A549 (cell line): ENCODE results near the gene MT1B. TPM values are rescaled to one million over a fixed set of nuclear protein-coding genes. Genes with fewer than 3 reads are reported as not detected.
A peak's percentile ranks its signal among the peaks of the same experiment; 100 is the strongest.

ENCODE experiments used
- ATAC-seq, 2 experiments: fragments of 200-7000 bp in 1 of 2; fragments of >200 bp in 1 of 2; cut with Nextera tagmentation in 1 of 2; cut with Tn5 transposase in 1 of 2; 3 replicates each; pipeline versions ENCODE4 v1.8.0 to v1.9.1; 2018 to 2020; ENCODE audit warnings: mild to moderate bottlenecking in 1 of 2, moderate library complexity in 1 of 2
- CTCF ChIA-PET: fragments of 300-600 bp; sonication (Branson Sonifier 250); formaldehyde crosslinking; extraction: SDS; loops from one replicate; lab custom pipeline; 2021; ENCODE audit warnings: antibody characterized with exemption, inconsistent platforms; lab: Yijun Ruan, JAX
- POLR2A ChIA-PET: fragments of 350-600 bp; formaldehyde crosslinking; extraction: SDS; loops from one replicate; lab custom pipeline; 2021; ENCODE audit warnings: antibody characterized with exemption, inconsistent platforms; lab: Yijun Ruan, JAX
- DNase-seq, 2 experiments: peaks; one replicate each; pipeline versions ENCODE4 v3.0.0 to v3.0.0-alpha.2; 2011 to 2016; ENCODE audit warnings: low read depth in 1 of 2, low spot score in 1 of 2
- FAIRE-seq: peaks from 2 replicates; lab custom pipeline; 2011; peaks lifted over from hg19 to GRCh38; lab: Jason Lieb, UNC
- H3K27ac ChIP-seq, 2 experiments: fragments of >200 bp; sonication (Bioruptor Twin); formaldehyde crosslinking; 3 replicates each; pipeline ENCODE4 v1.5.1; 2016 to 2017
- H3K4me1 ChIP-seq: fragments of >200 bp; sonication (Bioruptor Twin); formaldehyde crosslinking; 3 replicates; pipeline ENCODE4 v1.6.1; 2016
- H3K4me2 ChIP-seq: fragments of >200 bp; sonication (Bioruptor Twin); formaldehyde crosslinking; 3 replicates; pipeline ENCODE4 v1.6.1; 2016
- H3K4me3 ChIP-seq: fragments of >200 bp; sonication (Bioruptor Twin); formaldehyde crosslinking; 3 replicates; pipeline ENCODE4 v1.5.1; 2016
- H3K9me3 ChIP-seq: fragments of >200 bp; sonication (Bioruptor Twin); formaldehyde crosslinking; 3 replicates; pipeline ENCODE4 v1.6.1; 2016
- ATOH8 ChIP-seq: fragments of 250-450 bp; sonication (Bioruptor Pico); IDR thresholded peaks from 2 replicates; pipeline ENCODE4 v1.5.0; 2020; ENCODE audit warnings: low read depth, mild to moderate bottlenecking, moderate library complexity
- BHLHE40 ChIP-seq: IDR thresholded peaks from 2 replicates; pipeline ENCODE4 v1.6.1; 2012; ENCODE audit warnings: low read depth, low read length, inconsistent platforms
- EP300 ChIP-seq, 2 experiments: fragments of >200 bp; sonication (Bioruptor Twin); formaldehyde crosslinking; IDR thresholded peaks; 2 replicates in 1 of 2; 3 replicates in 1 of 2; pipeline ENCODE4 v1.6.1; 2016 to 2017
- FOSB ChIP-seq: fragments of 250-450 bp; sonication (Bioruptor Pico); IDR thresholded peaks from 2 replicates; pipeline ENCODE4 v1.5.0; 2020; ENCODE audit warnings: mild to moderate bottlenecking, moderate library complexity
- FOSL2 ChIP-seq, 2 experiments: fragments of 450-650 bp in 1 of 2; fragments of >200 bp in 1 of 2; sonication (Bioruptor Twin) in 1 of 2; formaldehyde crosslinking; IDR thresholded peaks; 2 replicates each; pipeline versions ENCODE4 v1.5.0 to v1.6.1; 2016 to 2020; ENCODE audit warnings: mild to moderate bottlenecking in 1 of 2, moderate library complexity in 1 of 2
- GATA3 ChIP-seq: IDR thresholded peaks from 2 replicates; pipeline ENCODE4 v1.6.1; 2012; ENCODE audit warnings: borderline replicate concordance
- HDAC2 ChIP-seq: fragments of 200-600 bp; sonication (generic); IDR thresholded peaks from 2 replicates; pipeline ENCODE4 v1.6.1; 2016
- HOXB13 ChIP-seq: fragments of 250-450 bp; sonication (Bioruptor Pico); IDR thresholded peaks from 2 replicates; pipeline ENCODE4 v1.5.0; 2020; ENCODE audit warnings: low read depth, mild to moderate bottlenecking, moderate library complexity
- HOXB5 ChIP-seq: fragments of 250-450 bp; sonication (Bioruptor Pico); IDR thresholded peaks from 2 replicates; pipeline ENCODE4 v1.5.0; 2020; ENCODE audit warnings: mild to moderate bottlenecking, moderate library complexity
- JUN ChIP-seq, 2 experiments: fragments of >200 bp; sonication (Bioruptor Twin); formaldehyde crosslinking; IDR thresholded peaks; 2 replicates in 1 of 2; 3 replicates in 1 of 2; pipeline ENCODE4 v1.6.1; 2016 to 2017
- JUNB ChIP-seq: fragments of >200 bp; sonication (Bioruptor Twin); formaldehyde crosslinking; IDR thresholded peaks from 2 replicates; pipeline ENCODE4 v1.6.1; 2016
- KDM1A ChIP-seq: fragments of 200-600 bp; sonication (generic); IDR thresholded peaks from 2 replicates; pipeline ENCODE4 v1.6.1; 2016; ENCODE audit warnings: low read depth, mild to moderate bottlenecking
- MAFK ChIP-seq: fragments of 450-650 bp; IDR thresholded peaks from 2 replicates; pipeline ENCODE4 v1.6.1; 2014; ENCODE audit not compliant: partially characterized antibody
- NFE2L2 ChIP-seq: fragments of 150-350 bp; conservative IDR thresholded peaks from 2 replicates; pipeline ENCODE4 v1.6.1; 2014; ENCODE audit warnings: low read length
- NPAS2 ChIP-seq: fragments of 250-450 bp; sonication (Bioruptor Pico); IDR thresholded peaks from 2 replicates; pipeline ENCODE4 v1.8.0; 2022; ENCODE audit warnings: mild to moderate bottlenecking, moderate library complexity, borderline replicate concordance
- NR3C1 ChIP-seq: fragments of >200 bp; sonication (Bioruptor Twin); formaldehyde crosslinking; IDR thresholded peaks from 3 replicates; pipeline ENCODE4 v1.6.1; 2017
- PBX3 ChIP-seq: IDR thresholded peaks from 2 replicates; pipeline ENCODE4 v1.6.1; 2012
- RARB ChIP-seq: fragments of 250-450 bp; sonication (Bioruptor Pico); IDR thresholded peaks from 2 replicates; pipeline ENCODE4 v1.8.0; 2021; ENCODE audit warnings: mild to moderate bottlenecking, moderate library complexity
- SREBF2 ChIP-seq: fragments of 450-650 bp; IDR thresholded peaks from 2 replicates; pipeline ENCODE4 v1.6.1; 2014; ENCODE audit warnings: mild to moderate bottlenecking, moderate library complexity
- TFCP2L1 ChIP-seq: fragments of 250-450 bp; sonication (Bioruptor Pico); IDR thresholded peaks from 2 replicates; pipeline ENCODE4 v1.5.0; 2021; ENCODE audit warnings: mild to moderate bottlenecking
- ZFP36 ChIP-seq: fragments of 450-650 bp; IDR thresholded peaks from 2 replicates; pipeline ENCODE4 v1.6.1; 2014; ENCODE audit warnings: borderline replicate concordance; ENCODE audit not compliant: partially characterized antibody
- ZNF302 ChIP-seq: fragments of 250-450 bp; sonication (Bioruptor Pico); IDR thresholded peaks from 2 replicates; pipeline ENCODE4 v1.9.0; 2021; ENCODE audit warnings: inconsistent platforms, mild to moderate bottlenecking, moderate library complexity
- ZSCAN20 ChIP-seq: fragments of 250-450 bp; sonication (Bioruptor Pico); IDR thresholded peaks from 2 replicates; pipeline ENCODE4 v1.8.0; 2022; ENCODE audit warnings: mild to moderate bottlenecking, moderate library complexity
- WGBS: methylation state at CpG from one replicate; pipeline ENCODE4 v1.1.6; 2017; ENCODE audit errors: missing lambda C conversion rate; 5-methylcytosine and 5-hydroxymethylcytosine counted together
- polyA plus RNA-seq, 4 experiments: library from polyadenylated mRNA; depleted of rRNA in 3 of 4; stranded (reverse); fragments of >200 nt; fragmentation: RNase III in 1 of 4; extraction: RNeasy Plus Mini Kit Qiagen cat#74134 plus additional on column Dnase treatment in 1 of 4; gene quantifications; 2 replicates in 3 of 4; 3 replicates in 1 of 4; pipeline ENCODE4 v1.2.3, GENCODE V29; 2011 to 2017
- TF ChIP-seq, protein P1 (sequence below): fragments of 250-450 bp; sonication (Bioruptor Pico); IDR thresholded peaks from 2 replicates; pipeline ENCODE4 v1.5.0; 2021; ENCODE audit warnings: mild to moderate bottlenecking, moderate library complexity, borderline replicate concordance

MT1B gene
- polyA plus RNA-seq, 2 of the 4 experiments (the other 2 are of a cell fraction) = not detected

- peaks cover 4% of the 10 kb centered on the region; the same call in 1 of the 3 replicates for H3K9me3 ChIP-seq
- ChIA-PET CTCF (interaction anchor here (0.6 to 6.2 kb wide), 3 partner anchors 15 to 132 kb away, joined by 3 to 42 read pairs (median 3); no protein-coding TSS in a partner anchor), POLR2A (interaction anchor here (6.5 kb wide), 1 partner anchor 79 kb away, joined by 185 read pairs; the partner anchor contains the start of gene MT2A)
- no peak for FAIRE-seq
- no peak overlapping the region for H3K27ac ChIP-seq
- ATAC-seq = no peak
- 81% methylated on average over 7 of the region's 7 CpGs for WGBS
- no peak overlapping the region for H3K4me3 ChIP-seq
- H3K4me1 ChIP-seq = peaks cover 23% of the 10 kb centered on the region
- no peak for DNase-seq
- H3K4me2 ChIP-seq = no peak overlapping the region
- no peak for TF ChIP-seq HDAC2
- no peak for TF ChIP-seq HOXB5 (CRISPR knock-in tag)
- no peak for TF ChIP-seq JUNB
- TF ChIP-seq PBX3 = no peak
- no peak for TF ChIP-seq RARB (CRISPR knock-in tag)
- no peak for TF ChIP-seq ZFP36
- TF ChIP-seq ZSCAN20 (CRISPR knock-in tag) = no peak
Observed at GRCh38 chr16:56686758-56687157, 35.1 kb downstream of the MT1B start.

GRCh38 chr16:56688762-56689161 lies 37.1 kb downstream of the MT1B start:
- WGBS = 82% methylated on average over 1 of the region's 1 CpG
- TF ChIP-seq JUN (IDR thresholded peaks at IDR 0.05) = no peak
- TF ChIP-seq, all 56 proteins: peak for 0
- H3K4me1 ChIP-seq = peaks cover 28% of the 10 kb centered on the region
- FAIRE-seq = no peak
- POLR2A ChIA-PET = interaction anchor here (1.2 kb wide), 1 partner anchor 81 kb away, joined by 5 read pairs; the partner anchor contains the start of gene MT2A
- CTCF ChIA-PET = interaction anchor here (5.6 kb wide), 1 partner anchor 13 kb away, joined by 28 read pairs; no protein-coding TSS in a partner anchor
- peaks cover 4% of the 10 kb centered on the region; the same call in 1 of the 3 replicates for H3K9me3 ChIP-seq
- H3K4me2 ChIP-seq = peak overlapping the region; percentile 47; the same call in 2 of the 3 replicates
- ATAC-seq = peak in 1 of 2 experiments; percentile 37; a peak in 3 of 6 replicates
- H3K4me3 ChIP-seq = no peak overlapping the region
- no peak for DNase-seq
- peak overlapping the region; percentile 56 to 72 for H3K27ac ChIP-seq

DNA sequence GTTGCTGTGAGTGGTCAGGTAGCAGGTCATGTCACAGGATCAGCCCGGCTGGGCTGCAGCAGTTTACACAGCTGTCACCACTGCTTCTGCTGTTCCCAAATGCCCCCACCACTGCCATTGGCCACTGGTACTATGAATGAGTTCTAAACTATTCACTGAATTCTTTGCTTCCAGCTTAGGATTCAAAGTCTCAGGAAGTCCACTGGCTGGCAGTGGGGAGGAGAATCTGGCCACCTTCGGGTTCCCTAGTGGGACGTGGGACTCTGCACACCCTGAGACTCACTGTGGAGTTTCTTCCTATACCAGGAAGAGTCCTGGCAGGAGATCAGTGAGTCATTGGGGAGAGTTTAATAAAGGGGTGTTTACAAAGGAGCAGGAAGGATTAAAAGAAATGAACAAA lies 37.5 kb downstream of the MT1B start:
- peak overlapping the region; percentile 47 for H3K4me2 ChIP-seq
- ChIA-PET POLR2A (interaction anchor here (1.2 kb wide), 1 partner anchor 81 kb away, joined by 5 read pairs; the partner anchor contains the start of gene MT2A), CTCF (interaction anchor here (5.6 kb wide), 1 partner anchor 12 kb away, joined by 28 read pairs; no protein-coding TSS in a partner anchor)
- WGBS = 14% methylated on average over 3 of the region's 3 CpGs
- peak overlapping the region; percentile 56 to 72 for H3K27ac ChIP-seq
- TF ChIP-seq SREBF2 = no peak
- no peak for TF ChIP-seq TFCP2L1
- no peak for TF ChIP-seq ZNF302 (CRISPR knock-in tag)
- no peak; the same call in 1 of the 2 replicates for TF ChIP-seq FOSL2 (IDR thresholded peaks at IDR 0.05)
- TF ChIP-seq FOSL2 (CRISPR knock-in tag; IDR thresholded peaks at IDR 0.05) = peak; percentile 24; the same call in 1 of the 2 replicates
- TF ChIP-seq BHLHE40 = no peak
- H3K4me1 ChIP-seq = peaks cover 28% of the 10 kb centered on the region
- H3K9me3 ChIP-seq = peaks cover 4% of the 10 kb centered on the region; the same call in 1 of the 3 replicates
- ATAC-seq (peak; percentile 6 to 34; a peak in 3 of 6 replicates), DNase-seq (peak in 1 of 2 experiments; percentile 23), FAIRE-seq (no peak)
- no peak overlapping the region for H3K4me3 ChIP-seq

GRCh38 chr16:56690420-56691122 lies 38.9 kb downstream of the MT1B start:
- FAIRE-seq (no peak), ATAC-seq (no peak), DNase-seq (no peak)
- no peak overlapping the region for H3K4me2 ChIP-seq
- peaks cover 28% of the 10 kb centered on the region for H3K4me1 ChIP-seq
- H3K9me3 ChIP-seq = peaks cover 4% of the 10 kb centered on the region; the same call in 1 of the 3 replicates
- H3K27ac ChIP-seq = peak overlapping the region; percentile 65 to 81
- H3K4me3 ChIP-seq = no peak overlapping the region
- POLR2A ChIA-PET = interaction anchor here (2.8 kb wide), 1 partner anchor 8 kb away, joined by 18 read pairs; the partner anchor contains the start of gene MT1X
- CTCF ChIA-PET = interaction anchor here (0.7 to 5.6 kb wide), 6 partner anchors 11 to 259 kb away, joined by 3 to 28 read pairs (median 3); partner anchors contain the start of gene MT1B
- 82% methylated on average over 4 of the region's 4 CpGs for WGBS
- no peak for TF ChIP-seq NR3C1
- no peak for TF ChIP-seq NFE2L2
- no peak for TF ChIP-seq HOXB13
- no peak for TF ChIP-seq NPAS2
- TF ChIP-seq GATA3 = no peak
- no peak for TF ChIP-seq BHLHE40
- no peak for TF ChIP-seq MAFK
- TF ChIP-seq FOSL2 (IDR thresholded peaks at IDR 0.05) = no peak
- TF ChIP-seq FOSL2 (CRISPR knock-in tag; IDR thresholded peaks at IDR 0.05) = no peak
- TF ChIP-seq, protein P1, sequence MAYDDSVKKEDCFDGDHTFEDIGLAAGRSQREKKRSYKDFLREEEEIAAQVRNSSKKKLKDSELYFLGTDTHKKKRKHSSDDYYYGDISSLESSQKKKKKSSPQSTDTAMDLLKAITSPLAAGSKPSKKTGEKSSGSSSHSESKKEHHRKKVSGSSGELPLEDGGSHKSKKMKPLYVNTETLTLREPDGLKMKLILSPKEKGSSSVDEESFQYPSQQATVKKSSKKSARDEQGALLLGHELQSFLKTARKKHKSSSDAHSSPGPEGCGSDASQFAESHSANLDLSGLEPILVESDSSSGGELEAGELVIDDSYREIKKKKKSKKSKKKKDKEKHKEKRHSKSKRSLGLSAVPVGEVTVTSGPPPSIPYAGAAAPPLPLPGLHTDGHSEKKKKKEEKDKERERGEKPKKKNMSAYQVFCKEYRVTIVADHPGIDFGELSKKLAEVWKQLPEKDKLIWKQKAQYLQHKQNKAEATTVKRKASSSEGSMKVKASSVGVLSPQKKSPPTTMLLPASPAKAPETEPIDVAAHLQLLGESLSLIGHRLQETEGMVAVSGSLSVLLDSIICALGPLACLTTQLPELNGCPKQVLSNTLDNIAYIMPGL (CRISPR knock-in tag) = no peak
- no peak for TF ChIP-seq ZFP36
- no peak for TF ChIP-seq KDM1A
- TF ChIP-seq ZSCAN20 (CRISPR knock-in tag) = no peak
- no peak for TF ChIP-seq FOSB (CRISPR knock-in tag)
- no peak for TF ChIP-seq JUNB
- no peak for TF ChIP-seq ATOH8 (CRISPR knock-in tag)
- TF ChIP-seq TFCP2L1 = no peak
- TF ChIP-seq EP300 (IDR thresholded peaks at IDR 0.05) = no peak
